HepG2 (cell line): ENCODE measurements around the gene TROAP. TPM values are rescaled to one million over a fixed set of nuclear protein-coding genes. Genes with fewer than 3 reads are reported as not detected.

Source experiments
- ATAC-seq: fragments of 200-7000 bp; cut with Tn5 transposase; 3 replicates; pipeline ENCODE4 v1.9.1; 2020; ENCODE audit warnings: mild to moderate bottlenecking, moderate library complexity
- BruUV-seq: library from RNA; stranded (reverse); fragments of 400-500 nt; replicated peaks from 2 replicates; lab custom pipeline; 2021; lab: Mats Ljungman, UMichigan
- CTCF ChIA-PET: fragments of 300-600 bp; formaldehyde crosslinking; extraction: SDS; loops from one replicate; lab custom pipeline; 2021; ENCODE audit warnings: low total read pairs, inconsistent platforms, low intra/inter-chr PET ratio; lab: Yijun Ruan, JAX
- POLR2A ChIA-PET: fragments of 350-600 bp; sonication (Branson Sonifier 250); formaldehyde crosslinking; loops from one replicate; lab custom pipeline; 2020; ENCODE audit warnings: antibody characterized with exemption, inconsistent platforms; lab: Yijun Ruan, JAX
- DNase-seq: peaks from one replicate; pipeline ENCODE4 v3.0.0-alpha.2; 2015; ENCODE audit warnings: low spot score
- FAIRE-seq: peaks from 3 replicates; lab custom pipeline; 2011; peaks lifted over from hg19 to GRCh38; lab: Jason Lieb, UNC
- H2AFZ ChIP-seq: one replicate; pipeline ENCODE4 v1.6.1; 2011; ENCODE audit warnings: low read length, inconsistent platforms
- H3K27ac ChIP-seq: fragments of 300-600 bp; 3 replicates; pipeline ENCODE4 v1.8.0; 2011; ENCODE audit warnings: mixed run types, mild to moderate bottlenecking, mixed read lengths, low read length, inconsistent platforms; ENCODE audit not compliant: insufficient read depth; ENCODE audit errors: extremely low read length
- H3K27me3 ChIP-seq, 2 experiments: fragments of 200-600 bp in 1 of 2; 2 replicates in 1 of 2; 3 replicates in 1 of 2; pipeline versions ENCODE4 v1.6.0 to v1.8.0; 2011; ENCODE audit warnings: low read length in 2 of 2, mild to moderate bottlenecking in 2 of 2, moderate library complexity in 2 of 2, inconsistent platforms in 1 of 2; ENCODE audit not compliant: insufficient read depth in 2 of 2, control insufficient read depth in 1 of 2
- H3K36me3 ChIP-seq, 2 experiments: fragments of 200-600 bp in 1 of 2; replicated peaks in 1 of 2; 2 replicates in 1 of 2; 3 replicates in 1 of 2; pipeline versions ENCODE4 v1.5.1 to v1.8.0; 2011; ENCODE audit warnings: low read length in 2 of 2, inconsistent platforms in 1 of 2; ENCODE audit not compliant: insufficient read depth in 2 of 2, control insufficient read depth in 1 of 2
- H3K4me1 ChIP-seq: 2 replicates; pipeline ENCODE4 v1.5.1; 2012; ENCODE audit warnings: low read length, inconsistent platforms; ENCODE audit not compliant: insufficient read depth
- H3K4me2 ChIP-seq: 2 replicates; pipeline ENCODE4 v1.6.0; 2011; ENCODE audit warnings: low read depth, low read length, inconsistent platforms
- H3K4me3 ChIP-seq, 3 experiments: fragments of 200-600 bp in 1 of 3; sonication (generic), shearing (Covaris generic) in 1 of 3; replicated peaks in 1 of 3; 2 replicates each; pipeline ENCODE4 v1.5.1; 2011 to 2016; ENCODE audit warnings: low read length in 3 of 3, inconsistent platforms in 2 of 3, low read depth in 2 of 3, mild to moderate bottlenecking in 2 of 3, control low read depth in 1 of 3, mixed read lengths in 1 of 3; ENCODE audit not compliant: insufficient read depth in 1 of 3
- H3K79me2 ChIP-seq: one replicate; pipeline ENCODE4 v1.6.1; 2011; ENCODE audit warnings: low read length, inconsistent platforms; ENCODE audit not compliant: insufficient read depth
- H3K9ac ChIP-seq: 2 replicates; pipeline ENCODE4 v1.6.0; 2011; ENCODE audit warnings: mild to moderate bottlenecking, low read depth, low read length, inconsistent platforms; ENCODE audit not compliant: insufficient read depth
- H3K9me3 ChIP-seq: 2 replicates; pipeline ENCODE4 v1.5.1; 2012; ENCODE audit warnings: mild to moderate bottlenecking, low read length
- H4K20me1 ChIP-seq: 2 replicates; pipeline ENCODE4 v1.6.0; 2011; ENCODE audit warnings: inconsistent platforms, mild to moderate bottlenecking, low read length, moderate library complexity; ENCODE audit not compliant: insufficient read depth
- GRHL1 ChIP-seq: sonication (generic); formaldehyde crosslinking; conservative IDR thresholded peaks from 2 replicates; pipeline ENCODE4 v1.8.0; 2022; ENCODE audit warnings: missing genetic modification reagents
- KMT2B ChIP-seq: IDR thresholded peaks from 2 replicates; pipeline ENCODE4 v1.6.1; 2016; ENCODE audit warnings: missing genetic modification reagents, missing compliant biosample characterization
- ZBTB49 ChIP-seq: sonication (generic); formaldehyde crosslinking; IDR thresholded peaks from 2 replicates; pipeline ENCODE4 v1.4.0; 2020; ENCODE audit warnings: missing genetic modification reagents, borderline replicate concordance
- ZNF121 ChIP-seq: sonication (generic); formaldehyde crosslinking; IDR thresholded peaks from 2 replicates; pipeline ENCODE4 v1.5.0; 2020; ENCODE audit warnings: mild to moderate bottlenecking, missing genetic modification reagents
- ZNF576 ChIP-seq: sonication (generic); formaldehyde crosslinking; IDR thresholded peaks from 2 replicates; pipeline ENCODE4 v1.4.0; 2020; ENCODE audit warnings: mild to moderate bottlenecking, missing genetic modification reagents
- ZNF616 ChIP-seq: sonication (generic); formaldehyde crosslinking; IDR thresholded peaks from 2 replicates; pipeline ENCODE4 v1.5.0; 2020; ENCODE audit warnings: low read depth, mild to moderate bottlenecking, missing genetic modification reagents
- WGBS: methylation state at CpG from one replicate; pipeline ENCODE4 v1.1.6; 2017; ENCODE audit warnings: low lambda C conversion rate; 5-methylcytosine and 5-hydroxymethylcytosine counted together
- in situ Hi-C: cut with HindIII; loops from 2 replicates; pipeline ENCODE4 v1.10.0; 2017; ENCODE audit warnings: low pct_unique_long_range_greater_than_20kb; ENCODE audit not compliant: extremely low pct_ligation_motif_present
- intact Hi-C: fragments of 100-400 bp; cut with micrococcal nuclease; formaldehyde crosslinking; loops from one replicate; pipeline ENCODE4 v1.10.0; 2022; ENCODE audit not compliant: unreplicated experiment
- polyA plus RNA-seq, 8 experiments: library from polyadenylated mRNA; depleted of rRNA in 3 of 8; stranded (reverse) in 7 of 8; unstranded in 1 of 8; fragments of >200 nt; fragmentation: Illumina TruSeq in 4 of 8; extraction: Trizol in 4 of 8; gene quantifications; 2 replicates each; pipeline versions ENCODE4 v1.2.1 to v1.2.3, GENCODE V29; 2011 to 2016; ENCODE audit warnings: low read depth in 4 of 8, missing spikeins in 1 of 8, mixed read lengths in 1 of 8; ENCODE audit not compliant: insufficient read depth in 1 of 8
- total RNA-seq, 5 experiments: library from RNA; depleted of rRNA; stranded (reverse); fragments of >200 nt; fragmentation: Illumina TruSeq; extraction: Trizol; gene quantifications; 2 replicates each; pipeline ENCODE4 v1.2.3, GENCODE V29; 2016; ENCODE audit warnings: low read depth in 1 of 5
- TF ChIP-seq, protein P1 (sequence below): sonication (generic); formaldehyde crosslinking; IDR thresholded peaks from 2 replicates; pipeline ENCODE4 v1.4.0; 2020; ENCODE audit warnings: mild to moderate bottlenecking, low read depth, missing genetic modification reagents
- TF ChIP-seq, protein P2 (sequence below): sonication (generic); formaldehyde crosslinking; IDR thresholded peaks from 2 replicates; pipeline ENCODE4 v1.5.1; 2020; ENCODE audit warnings: mild to moderate bottlenecking, missing genetic modification reagents, borderline replicate concordance
- TF ChIP-seq, protein P3 (sequence below): IDR thresholded peaks from 2 replicates; pipeline ENCODE4 v1.6.1; 2016; ENCODE audit warnings: mild to moderate bottlenecking, missing biosample characterization, missing genetic modification reagents

Gene TROAP
- total and polyA plus RNA-seq, 2 of the 13 experiments (the other 11 are each of a cell fraction or from before 2014, with no cell fraction given): 22.5 to 30.9 TPM

GRCh38 chr12:49370539-49370938 lies 47.5 kb downstream of the TROAP start:
- H3K4me2 ChIP-seq: 0 out of 2 replicates have a peak overlapping the region, but pooled peaks have one; percentile 81
- POLR2A ChIA-PET: no interaction called here
- no peak for FAIRE-seq

DNA sequence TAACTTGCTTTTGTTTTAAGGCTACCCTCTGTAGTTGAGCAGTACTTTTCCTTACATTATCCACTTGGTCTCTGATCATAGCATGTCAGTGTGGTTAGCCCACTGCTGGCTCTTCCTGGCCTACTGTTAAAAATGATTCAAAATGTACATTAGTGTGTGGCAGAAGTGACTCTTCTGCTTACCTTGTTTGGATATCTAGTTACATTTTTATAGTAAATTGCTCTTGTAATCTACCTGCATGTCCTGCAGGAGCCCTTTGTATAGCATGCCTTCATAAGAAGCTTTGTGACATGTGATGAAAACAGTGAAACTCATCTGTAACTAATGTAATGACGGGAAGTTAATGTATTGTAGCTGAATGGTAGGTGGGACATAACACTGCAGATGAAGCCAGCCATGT lies 52.4 kb downstream of the TROAP start:
- FAIRE-seq: no peak
- BruUV-seq: no TSS peak
- H3K79me2 ChIP-seq: peaks cover 63% of the 10 kb centered on the region
- TF ChIP-seq, protein P1, sequence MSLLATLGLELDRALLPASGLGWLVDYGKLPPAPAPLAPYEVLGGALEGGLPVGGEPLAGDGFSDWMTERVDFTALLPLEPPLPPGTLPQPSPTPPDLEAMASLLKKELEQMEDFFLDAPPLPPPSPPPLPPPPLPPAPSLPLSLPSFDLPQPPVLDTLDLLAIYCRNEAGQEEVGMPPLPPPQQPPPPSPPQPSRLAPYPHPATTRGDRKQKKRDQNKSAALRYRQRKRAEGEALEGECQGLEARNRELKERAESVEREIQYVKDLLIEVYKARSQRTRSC (CRISPR knock-in tag): no peak
- TF ChIP-seq ZBTB49 (CRISPR knock-in tag) (no peak), ZNF616 (CRISPR knock-in tag) (no peak), ZNF576 (CRISPR knock-in tag) (no peak)
- TF ChIP-seq, protein P2, sequence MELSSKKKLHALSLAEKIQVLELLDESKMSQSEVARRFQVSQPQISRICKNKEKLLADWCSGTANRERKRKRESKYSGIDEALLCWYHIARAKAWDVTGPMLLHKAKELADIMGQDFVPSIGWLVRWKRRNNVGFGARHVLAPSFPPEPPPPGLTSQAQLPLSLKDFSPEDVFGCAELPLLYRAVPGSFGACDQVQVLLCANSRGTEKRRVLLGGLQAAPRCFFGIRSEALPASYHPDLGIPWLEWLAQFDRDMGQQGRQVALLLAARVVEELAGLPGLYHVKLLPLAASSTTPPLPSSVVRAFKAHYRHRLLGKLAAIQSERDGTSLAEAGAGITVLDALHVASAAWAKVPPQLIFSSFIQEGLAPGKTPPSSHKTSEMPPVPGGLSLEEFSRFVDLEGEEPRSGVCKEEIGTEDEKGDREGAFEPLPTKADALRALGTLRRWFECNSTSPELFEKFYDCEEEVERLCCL: no peak

More at GRCh38 chr12:49370539-49370938, 47.5 kb downstream of the TROAP start:
- no peak overlapping the region for H3K9ac ChIP-seq
- no peak overlapping the region for H2AFZ ChIP-seq
- peaks cover 0 to 1% of the 10 kb centered on the region in 2 experiments; a peak in 2 of 5 replicates for H3K36me3 ChIP-seq
- H3K27me3 ChIP-seq: no peaks in the 10 kb centered on the region; a peak in 1 of 5 replicates
- DNase-seq (no peak), ATAC-seq (no peak)
- intact Hi-C loops: no loop called here
- no TSS peak for BruUV-seq
- in situ Hi-C loops: no loop called here
- no peak overlapping the region for H3K4me3 ChIP-seq
- H3K79me2 ChIP-seq: peaks cover 71% of the 10 kb centered on the region
- CTCF ChIA-PET: no interaction called here
- H3K9me3 ChIP-seq: no peaks in the 10 kb centered on the region
- H4K20me1 ChIP-seq: peaks cover 3% of the 10 kb centered on the region; the same call in 1 of the 2 replicates
- WGBS: 96% methylated on average over 6 of the region's 6 CpGs
- H3K4me1 ChIP-seq: peaks cover 62% of the 10 kb centered on the region
- TF ChIP-seq ZNF121 (CRISPR knock-in tag): peak; percentile 86
- TF ChIP-seq GRHL1 (CRISPR knock-in tag): no peak
- no peak for TF ChIP-seq KMT2B (CRISPR knock-in tag)
- TF ChIP-seq, protein P3, sequence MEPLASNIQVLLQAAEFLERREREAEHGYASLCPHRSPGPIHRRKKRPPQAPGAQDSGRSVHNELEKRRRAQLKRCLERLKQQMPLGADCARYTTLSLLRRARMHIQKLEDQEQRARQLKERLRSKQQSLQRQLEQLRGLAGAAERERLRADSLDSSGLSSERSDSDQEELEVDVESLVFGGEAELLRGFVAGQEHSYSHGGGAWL: no peak
- no peak overlapping the region for H3K27ac ChIP-seq

More for the DNA sequence above, 52.4 kb downstream of the TROAP start:
- no peak overlapping the region for H3K27ac ChIP-seq
- WGBS: 100% methylated on average over 1 of the region's 1 CpG
- intact Hi-C loops: no loop called here
- ATAC-seq (no peak), DNase-seq (no peak)
- CTCF ChIA-PET: no interaction called here
- no peaks in the 10 kb centered on the region for H3K9me3 ChIP-seq
- peaks cover 41% of the 10 kb centered on the region for H3K4me1 ChIP-seq
- no peak overlapping the region for H3K9ac ChIP-seq
- in situ Hi-C loops: no loop called here
- H4K20me1 ChIP-seq: no peaks in the 10 kb centered on the region
- no peak overlapping the region for H2AFZ ChIP-seq
- no peak overlapping the region for H3K4me3 ChIP-seq
- no peaks in the 10 kb centered on the region for H3K27me3 ChIP-seq
- POLR2A ChIA-PET: no interaction called here
- peaks cover 0 to 1% of the 10 kb centered on the region in 2 experiments; a peak in 2 of 5 replicates for H3K36me3 ChIP-seq
- no peak overlapping the region for H3K4me2 ChIP-seq
